ENCODE results near the gene RNF180. TPM values are rescaled to one million over a fixed set of nuclear protein-coding genes. Genes with fewer than 3 reads are reported as not detected.

Gene RNF180
- total and polyA plus RNA-seq, 2 donors (not counting 3 experiments of a cell fraction or from before 2014, with no cell fraction given), result 0.62 to 5.6 TPM

GRCh38 chr5:64214132-64214531 lies 48.5 kb downstream of the RNF180 start:
- H3K4me1 ChIP-seq (ENCODE audit: control insufficient read depth, extremely low read depth, insufficient read depth, low read length), result peaks cover 19% of the 10 kb centered on the region
- H3K36me3 ChIP-seq (ENCODE audit: control insufficient read depth in 2 of 2, extremely low read depth in 1 of 2, insufficient read depth in 2 of 2, low read length in 2 of 2), result no peaks in the 10 kb centered on the region
- no peak overlapping the region for H3K4me3 ChIP-seq (replicated peaks in 1 of 3; ENCODE audit: insufficient read depth in 1 of 3, low read depth in 1 of 3, low read length in 3 of 3)
- no peaks in the 10 kb centered on the region for H3K9me3 ChIP-seq (replicated peaks; ENCODE audit: control insufficient read depth, insufficient read depth, low read length)
- no peak overlapping the region for H3K27ac ChIP-seq (ENCODE audit: insufficient read depth, low read depth, low read length)
- ChIA-PET CTCF (interaction anchor here (0.9 to 4.5 kb wide), 6 partner anchors 8 to 398 kb away, joined by 3 to 41 read pairs (median 6); no protein-coding TSS in a partner anchor), POLR2A (no interaction called here)
- dilution Hi-C loops (cut with MboI; ENCODE audit: extremely low pct_ligation_motif_present, low sequenced_read_pairs), result no loop called here
- BruUV-seq (replicated peaks), result no TSS peak
- H3K9ac ChIP-seq (replicated peaks; ENCODE audit: extremely low read depth, insufficient read depth, low read length), result no peak overlapping the region
- H3K27me3 ChIP-seq (ENCODE audit: control insufficient read depth in 2 of 2, insufficient read depth in 2 of 2, low read length in 2 of 2), result no peaks in the 10 kb centered on the region
- H3K79me2 ChIP-seq (ENCODE audit: control insufficient read depth, insufficient read depth, low read length), result no peaks in the 10 kb centered on the region
- no peak overlapping the region for H3K4me2 ChIP-seq (ENCODE audit: insufficient read depth, low read length)
- intact Hi-C loops (cut with micrococcal nuclease), result loop anchor here (5.0 kb wide), 1 partner anchor 293 kb away; the partner anchor contains the start of gene RGS7BP
- peak; percentile 9 for DNase-seq (ENCODE audit: low read depth, low spot score)
- FAIRE-seq, result no peak
- H3K9me1 ChIP-seq (replicated peaks; ENCODE audit: control insufficient read depth, extremely low read depth, insufficient read depth, low read length), result peaks cover 2% of the 10 kb centered on the region
- peak overlapping the region; percentile 65 for H2AFZ ChIP-seq (ENCODE audit: low read depth, low read length)
- TF ChIP-seq MAX (IDR thresholded peaks at IDR 0.05; ENCODE audit: insufficient read depth, insufficient read length) (no peak), MYC (IDR thresholded peaks at IDR 0.05; ENCODE audit: low read depth, low read length) (no peak), POLR2A (IDR thresholded peaks at IDR 0.05; ENCODE audit: low read depth, low read length) (no peak), GATA2 (IDR thresholded peaks at IDR 0.05; ENCODE audit: insufficient read depth, insufficient read length, low read depth, low read length) (no peak), EZH2 (IDR thresholded peaks at IDR 0.05; ENCODE audit: borderline replicate concordance, low read depth, low read length, severe bottlenecking) (no peak), POLR2AphosphoS5 (IDR thresholded peaks at IDR 0.05; ENCODE audit: insufficient read depth, low read depth, low read length) (no peak), CTCF (IDR thresholded peaks at IDR 0.05; ENCODE audit: extremely low read depth in 1 of 2, insufficient read depth in 1 of 2, low read depth in 1 of 2, low read length in 2 of 2) (no peak), FOS (IDR thresholded peaks at IDR 0.05; ENCODE audit: borderline replicate concordance, insufficient read depth, low read length) (no peak), JUN (IDR thresholded peaks at IDR 0.05; ENCODE audit: borderline replicate concordance, insufficient read depth, insufficient read length, low read depth) (no peak)
- no peaks in the 10 kb centered on the region for H4K20me1 ChIP-seq (replicated peaks; ENCODE audit: control insufficient read depth, extremely low read depth, insufficient read depth, low read length)

Measured in endothelial cell of umbilical vein (primary cell).